HUES48 (cell line): ENCODE measurements around the gene CCNY.
A peak's percentile ranks its signal among the peaks of the same experiment; 100 is the strongest.

Experiments used
- H3K27ac ChIP-seq: one replicate; pipeline ENCODE4 v1.7.0; 2013; ENCODE audit warnings: low read depth, low read length, inconsistent platforms
- H3K27me3 ChIP-seq: 2 replicates; pipeline ENCODE4 v1.6.1; 2013; ENCODE audit warnings: mild to moderate bottlenecking, low read length; ENCODE audit not compliant: control insufficient read depth, insufficient read depth
- H3K36me3 ChIP-seq: 2 replicates; pipeline ENCODE4 v1.6.1; 2013; ENCODE audit warnings: low read length; ENCODE audit not compliant: control insufficient read depth, insufficient read depth
- H3K4me1 ChIP-seq: 2 replicates; pipeline ENCODE4 v1.6.1; 2013; ENCODE audit warnings: mild to moderate bottlenecking, low read length; ENCODE audit not compliant: control insufficient read depth, insufficient read depth
- H3K4me3 ChIP-seq: 2 replicates; pipeline ENCODE4 v1.5.1; 2013; ENCODE audit warnings: mild to moderate bottlenecking, low read depth, low read length
- H3K9ac ChIP-seq: 2 replicates; pipeline ENCODE4 v1.6.1; 2013; ENCODE audit warnings: mild to moderate bottlenecking, low read depth, low read length, moderate library complexity
- H3K9me3 ChIP-seq: 2 replicates; pipeline ENCODE4 v1.6.1; 2013; ENCODE audit warnings: low read length; ENCODE audit not compliant: control insufficient read depth, insufficient read depth

Gene CCNY

DNA sequence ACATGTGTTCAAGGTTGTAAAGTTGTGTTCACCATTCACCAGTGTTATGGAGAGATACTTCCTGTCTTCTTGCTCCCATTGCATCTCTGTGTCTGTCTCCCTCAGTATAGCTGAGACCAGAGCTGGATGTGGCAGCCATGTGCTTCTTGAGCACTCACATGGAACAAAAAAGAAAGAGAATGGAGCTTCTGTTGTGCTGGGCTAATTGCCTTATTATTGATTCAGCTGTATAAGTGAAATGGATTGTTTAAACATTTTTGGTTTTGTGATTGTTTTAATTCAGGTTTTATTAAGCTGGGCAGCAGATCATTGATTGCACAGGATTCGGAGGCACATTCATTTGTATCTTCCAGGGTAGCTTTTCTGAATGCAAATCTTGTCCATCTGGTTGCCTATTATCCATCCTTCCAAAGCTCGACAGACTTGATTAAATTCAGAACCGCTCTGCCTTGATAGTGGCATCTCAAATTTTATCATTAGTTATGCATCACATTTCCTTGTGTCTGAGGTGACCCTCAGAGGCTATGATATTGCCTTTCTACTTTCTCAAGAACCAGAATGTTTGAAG is 119.9 kb downstream of the CCNY start:
- H3K9ac ChIP-seq, result no peak overlapping the region
- H3K4me3 ChIP-seq, result no peak overlapping the region
- no peak overlapping the region for H3K27ac ChIP-seq
- H3K9me3 ChIP-seq, result no peaks in the 10 kb centered on the region
- no peaks in the 10 kb centered on the region for H3K27me3 ChIP-seq
- H3K36me3 ChIP-seq, result no peaks in the 10 kb centered on the region
- peaks cover 35% of the 10 kb centered on the region for H3K4me1 ChIP-seq

- H3K9me3 ChIP-seq, result no peaks in the 10 kb centered on the region
- H3K36me3 ChIP-seq, result no peaks in the 10 kb centered on the region
- H3K4me3 ChIP-seq, result no peak overlapping the region
- peaks cover 36% of the 10 kb centered on the region for H3K4me1 ChIP-seq
- H3K9ac ChIP-seq, result no peak overlapping the region
- no peak overlapping the region for H3K27ac ChIP-seq
- no peaks in the 10 kb centered on the region for H3K27me3 ChIP-seq
These were observed 120.5 kb downstream of the CCNY start for GRCh38 chr10:35456784-35457183.

- H3K4me3 ChIP-seq, result no peak overlapping the region
- no peak overlapping the region for H3K9ac ChIP-seq
- H3K9me3 ChIP-seq, result no peaks in the 10 kb centered on the region
- no peaks in the 10 kb centered on the region for H3K36me3 ChIP-seq
- H3K27me3 ChIP-seq, result no peaks in the 10 kb centered on the region
- H3K27ac ChIP-seq, result no peak overlapping the region
- peaks cover 56% of the 10 kb centered on the region for H3K4me1 ChIP-seq
These were observed 122.5 kb downstream of the CCNY start for GRCh38 chr10:35458500-35459448.

DNA sequence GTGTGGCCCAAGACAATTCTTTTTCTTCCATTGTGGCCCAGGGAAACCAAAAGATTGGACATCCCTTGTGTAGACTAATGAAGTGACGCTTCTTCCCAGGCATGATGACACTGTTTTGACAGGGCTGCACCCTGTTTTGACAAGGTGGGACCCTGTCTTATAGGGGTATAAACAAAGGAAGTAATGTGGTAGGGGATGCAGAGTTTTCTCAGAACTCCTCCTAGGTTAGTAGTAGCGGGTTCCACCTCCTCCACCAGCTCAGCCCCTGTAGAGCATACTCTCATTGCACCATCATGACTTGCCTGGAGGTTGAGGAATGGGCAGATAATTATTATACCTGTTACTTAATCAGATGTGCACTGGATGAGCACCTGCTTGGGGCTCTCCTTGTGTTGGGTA is 123.1 kb downstream of the CCNY start:
- Histone ChIP-seq H3K36me3 (no peaks in the 10 kb centered on the region), H3K4me3 (no peak overlapping the region), H3K9me3 (no peaks in the 10 kb centered on the region), H3K4me1 (peaks cover 60% of the 10 kb centered on the region), H3K27me3 (no peaks in the 10 kb centered on the region), H3K9ac (no peak overlapping the region), H3K27ac (no peak overlapping the region)

DNA sequence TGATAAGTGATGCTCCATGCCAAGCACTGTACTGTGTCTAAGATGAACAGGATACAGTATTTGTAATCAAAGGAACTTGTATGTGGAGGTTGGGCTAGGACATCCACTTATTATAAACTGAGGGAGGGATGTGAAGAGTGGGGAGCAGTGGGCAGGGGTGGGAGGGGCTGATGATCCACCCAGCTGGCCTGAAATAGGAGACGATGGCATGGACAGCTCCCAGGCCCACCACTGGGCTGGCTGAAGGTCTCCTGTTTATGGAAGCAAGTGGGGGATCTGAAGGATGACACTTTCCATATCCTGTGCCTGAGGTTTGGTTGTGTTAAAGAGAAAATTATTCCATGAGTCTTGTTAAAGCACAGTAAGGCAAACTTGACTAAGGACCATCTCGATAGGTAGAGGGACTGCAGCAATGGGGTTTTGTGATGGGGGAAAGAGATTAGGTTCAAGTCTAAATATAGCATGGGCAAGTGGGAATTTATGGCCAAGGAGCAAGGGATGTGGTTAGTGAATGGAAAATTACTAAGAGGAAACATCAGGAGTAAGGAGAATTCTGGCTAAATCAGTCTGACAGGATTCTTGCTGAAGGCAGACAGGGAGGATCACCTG is 124.6 kb downstream of the CCNY start:
- Histone ChIP-seq H3K9ac (no peak overlapping the region), H3K36me3 (no peaks in the 10 kb centered on the region), H3K27me3 (no peaks in the 10 kb centered on the region), H3K9me3 (no peaks in the 10 kb centered on the region), H3K4me1 (peaks cover 63% of the 10 kb centered on the region), H3K27ac (no peak overlapping the region), H3K4me3 (no peak overlapping the region)

GRCh38 chr10:35462491-35462934 is 126.2 kb downstream of the CCNY start:
- Histone ChIP-seq H3K9me3 (no peaks in the 10 kb centered on the region), H3K27me3 (no peaks in the 10 kb centered on the region), H3K4me1 (peaks cover 69% of the 10 kb centered on the region), H3K36me3 (no peaks in the 10 kb centered on the region), H3K9ac (no peak overlapping the region), H3K4me3 (no peak overlapping the region), H3K27ac (peak overlapping the region; percentile 48)

DNA sequence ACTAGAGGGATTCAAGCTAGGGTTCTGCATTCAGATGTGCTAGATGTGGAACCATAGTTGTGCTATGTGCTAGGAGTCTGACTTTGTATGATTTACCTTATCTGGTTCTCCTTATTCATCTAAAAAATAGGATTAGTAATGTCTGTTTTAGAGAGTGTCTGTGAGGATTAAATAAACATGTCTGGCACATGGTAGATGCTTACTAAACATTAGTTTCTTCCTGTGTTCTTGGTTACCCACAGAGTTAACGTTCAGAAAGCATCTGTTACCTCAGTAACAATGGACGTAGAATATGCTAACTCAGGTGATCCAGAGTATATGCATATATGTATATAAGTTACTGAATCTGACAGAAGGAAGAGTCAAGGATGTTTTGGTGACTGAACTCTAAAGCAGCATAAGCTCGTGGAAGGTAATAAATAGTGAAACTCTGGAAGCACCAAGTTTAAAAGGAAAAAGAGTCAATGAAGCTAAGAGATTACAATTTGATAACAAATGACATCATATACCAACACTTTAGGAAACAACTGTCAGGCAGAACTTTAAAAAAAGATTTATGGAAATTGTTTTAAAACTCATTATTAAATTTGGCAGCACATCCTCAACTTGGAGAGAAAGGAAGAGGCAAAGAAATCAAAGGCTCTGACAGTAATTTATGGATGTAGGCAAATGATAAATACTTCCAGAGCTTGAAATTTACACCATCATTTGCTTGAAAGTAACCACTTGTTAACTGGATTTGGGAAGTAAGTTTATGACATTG is 127.0 kb downstream of the CCNY start:
- no peaks in the 10 kb centered on the region for H3K9me3 ChIP-seq

GRCh38 chr10:35463878-35464277 is 127.6 kb downstream of the CCNY start:
- H3K4me1 ChIP-seq, result peaks cover 65% of the 10 kb centered on the region
- H3K9me3 ChIP-seq, result no peaks in the 10 kb centered on the region
- no peaks in the 10 kb centered on the region for H3K36me3 ChIP-seq
- H3K27ac ChIP-seq, result no peak overlapping the region
- no peak overlapping the region for H3K9ac ChIP-seq
- no peak overlapping the region for H3K4me3 ChIP-seq
- no peaks in the 10 kb centered on the region for H3K27me3 ChIP-seq

More for the DNA sequence above, 127.0 kb downstream of the CCNY start:
- Histone ChIP-seq H3K36me3 (no peaks in the 10 kb centered on the region), H3K9ac (no peak overlapping the region), H3K27me3 (no peaks in the 10 kb centered on the region), H3K4me1 (peaks cover 71% of the 10 kb centered on the region), H3K4me3 (no peak overlapping the region), H3K27ac (peak overlapping the region; percentile 40)

GRCh38 chr10:35464825-35465456 is 128.6 kb downstream of the CCNY start:
- no peaks in the 10 kb centered on the region for H3K36me3 ChIP-seq
- no peaks in the 10 kb centered on the region for H3K27me3 ChIP-seq
- peak overlapping the region; percentile 36 for H3K27ac ChIP-seq
- H3K4me1 ChIP-seq, result peaks cover 66% of the 10 kb centered on the region
- no peaks in the 10 kb centered on the region for H3K9me3 ChIP-seq
- H3K9ac ChIP-seq, result no peak overlapping the region
- peak overlapping the region; percentile 60 for H3K4me3 ChIP-seq

DNA sequence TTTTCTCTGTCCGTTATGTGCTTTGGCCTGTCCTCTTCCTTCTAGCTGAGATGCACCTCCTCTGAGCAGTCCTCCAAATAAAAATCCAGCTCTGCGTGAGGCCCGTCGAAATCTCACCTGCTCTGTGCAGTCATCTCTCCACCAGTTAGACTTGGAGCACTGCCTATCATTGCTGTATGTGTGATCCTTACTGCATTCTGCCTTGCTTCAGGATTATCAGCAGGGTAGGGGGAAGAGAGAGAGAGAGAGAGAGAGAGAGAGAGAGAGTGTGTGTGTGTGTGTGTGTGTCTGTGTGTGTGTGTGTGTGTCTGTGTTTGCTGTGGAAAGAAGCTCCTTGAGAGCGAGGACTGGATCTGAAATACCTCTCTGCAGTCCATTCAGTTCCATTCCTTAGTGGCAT is 129.4 kb downstream of the CCNY start:
- no peaks in the 10 kb centered on the region for H3K9me3 ChIP-seq
- H3K27me3 ChIP-seq, result no peaks in the 10 kb centered on the region
- H3K36me3 ChIP-seq, result no peaks in the 10 kb centered on the region
- H3K4me3 ChIP-seq, result peak overlapping the region; percentile 60; the same call in 1 of the 2 replicates
- H3K27ac ChIP-seq, result no peak overlapping the region
- no peak overlapping the region for H3K9ac ChIP-seq
- peaks cover 73% of the 10 kb centered on the region for H3K4me1 ChIP-seq
